ENCODE measurements around the gene PPP3R1.
"Not testable (repeated sequence)": the region's sequence is repeated elsewhere in the genome, so short reads cannot be mapped to it uniquely, and the experiment has no call there.

Gene PPP3R1

GRCh38 chr2:68185541-68186164 is 66.7 kb downstream of the PPP3R1 start:
- no peak for DNase-seq

GRCh38 chr2:68182902-68183301 is 69.4 kb downstream of the PPP3R1 start:
- DNase-seq: no peak

DNA sequence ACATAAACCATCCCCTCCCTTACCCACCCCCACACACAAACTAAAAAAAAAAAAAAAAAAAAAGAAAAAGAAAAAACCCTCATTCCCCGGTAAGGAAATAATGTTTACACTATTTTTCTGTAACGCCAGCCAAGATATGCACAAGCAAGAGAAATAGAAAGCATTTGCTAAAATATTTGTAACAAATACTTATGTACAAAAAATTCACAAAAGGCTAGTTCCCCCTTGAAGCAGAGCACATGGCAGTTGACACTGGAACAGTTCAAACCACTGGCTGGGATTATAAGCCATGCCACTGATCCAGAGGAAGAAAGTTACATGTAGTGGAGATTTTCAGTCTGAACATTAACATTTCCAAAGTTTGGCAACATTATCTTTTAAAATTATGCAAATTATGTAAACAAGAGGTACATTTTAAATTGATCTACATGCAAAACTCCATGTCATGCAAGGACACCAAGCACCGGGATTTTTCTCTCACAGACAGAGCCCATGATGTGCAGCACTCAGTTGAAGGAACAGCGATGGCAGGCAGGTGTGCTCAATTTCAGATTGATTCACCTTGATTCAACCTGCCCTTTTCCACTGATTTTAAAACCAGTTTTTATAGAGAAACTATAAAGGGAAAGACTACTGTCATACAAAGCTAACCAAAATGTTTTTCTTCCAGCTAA is 73.2 kb downstream of the PPP3R1 start:
- DNase-seq: no peak

DNA sequence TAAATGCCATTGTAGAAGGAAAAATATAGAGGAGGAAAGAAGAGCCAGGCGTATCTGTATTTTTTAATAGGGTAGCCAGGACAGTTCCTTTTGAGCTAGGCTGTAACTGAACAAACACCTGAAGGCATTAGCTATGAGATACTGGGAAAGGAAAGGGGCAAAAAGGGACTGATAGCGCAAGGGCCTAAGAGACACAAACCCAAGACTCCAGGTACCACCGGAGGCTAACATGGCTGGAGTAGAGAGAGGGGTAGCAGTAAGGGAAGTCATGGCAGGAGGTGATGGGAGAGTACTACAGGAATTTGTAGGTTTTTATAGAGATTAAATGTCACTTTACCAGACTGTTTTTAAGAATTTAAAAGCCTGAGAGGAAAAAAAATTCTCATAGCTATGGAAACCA is 73.9 kb downstream of the PPP3R1 start:
- DNase-seq: no peak

DNA sequence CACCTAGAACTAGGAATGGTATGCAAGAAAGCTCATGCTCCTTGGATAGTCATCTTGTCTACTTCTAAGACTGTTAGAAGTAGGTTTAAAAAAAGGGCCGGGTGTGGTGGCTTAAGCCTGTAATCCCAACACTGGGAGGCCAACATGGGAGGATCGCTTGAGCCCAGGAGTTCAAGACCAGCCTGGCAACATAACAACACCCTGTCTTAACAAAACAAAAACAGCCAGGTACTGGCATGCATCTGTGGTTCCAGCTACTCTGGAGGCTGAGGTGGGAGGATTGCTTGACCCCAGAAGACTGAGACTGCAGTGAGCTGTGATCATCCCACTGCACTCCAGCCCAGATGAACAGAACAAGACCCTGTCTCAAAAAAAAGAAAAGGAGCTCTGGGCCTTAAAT is 74.8 kb downstream of the PPP3R1 start:
- no peak for DNase-seq

GRCh38 chr2:68176657-68177056 is 75.7 kb downstream of the PPP3R1 start:
- no peak for DNase-seq

DNA sequence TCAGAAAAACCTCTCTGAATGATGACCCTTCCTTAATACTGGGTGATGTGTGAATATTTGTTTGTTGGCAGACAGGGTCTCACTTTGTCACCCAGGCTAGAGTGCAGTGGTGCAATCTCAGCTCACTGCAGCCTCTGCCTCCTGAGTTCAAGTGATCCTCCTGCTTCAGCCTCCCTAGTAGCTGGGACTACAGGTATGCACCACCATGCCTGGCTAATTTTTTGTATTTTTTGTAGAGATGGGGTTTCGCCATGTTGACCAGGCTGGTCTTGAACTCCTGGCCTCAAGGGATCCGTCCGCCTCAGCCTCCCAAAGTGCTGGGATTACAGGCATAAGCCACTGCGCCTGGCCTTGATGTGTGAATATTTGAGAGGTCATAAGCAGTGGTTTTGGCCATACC is 77.1 kb downstream of the PPP3R1 start:
- DNase-seq: not testable (repeated sequence)

GRCh38 chr2:68172990-68173700 is 79.2 kb downstream of the PPP3R1 start:
- DNase-seq: no peak

DNA sequence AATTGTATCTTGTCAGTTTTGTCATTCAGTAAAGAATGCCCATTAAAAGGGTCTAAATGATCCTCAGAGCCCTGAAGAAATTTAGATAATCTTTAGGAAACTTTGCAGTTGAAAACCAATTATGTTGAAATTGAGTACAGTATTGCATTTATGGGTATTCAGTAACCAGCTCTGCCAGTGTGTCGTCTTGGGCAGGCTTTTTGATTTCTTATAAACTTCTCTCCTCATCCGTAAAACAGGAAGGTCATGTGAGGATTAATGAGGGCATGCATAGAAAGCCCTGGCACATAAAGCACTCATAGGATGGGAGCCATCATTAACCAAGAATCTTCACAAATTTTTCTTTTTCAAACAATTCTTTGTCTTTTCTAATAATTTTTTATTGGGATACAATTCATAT is 79.8 kb downstream of the PPP3R1 start:
- no peak for DNase-seq

GRCh38 chr2:68171684-68172083 is 80.6 kb downstream of the PPP3R1 start:
- no peak for DNase-seq

DNA sequence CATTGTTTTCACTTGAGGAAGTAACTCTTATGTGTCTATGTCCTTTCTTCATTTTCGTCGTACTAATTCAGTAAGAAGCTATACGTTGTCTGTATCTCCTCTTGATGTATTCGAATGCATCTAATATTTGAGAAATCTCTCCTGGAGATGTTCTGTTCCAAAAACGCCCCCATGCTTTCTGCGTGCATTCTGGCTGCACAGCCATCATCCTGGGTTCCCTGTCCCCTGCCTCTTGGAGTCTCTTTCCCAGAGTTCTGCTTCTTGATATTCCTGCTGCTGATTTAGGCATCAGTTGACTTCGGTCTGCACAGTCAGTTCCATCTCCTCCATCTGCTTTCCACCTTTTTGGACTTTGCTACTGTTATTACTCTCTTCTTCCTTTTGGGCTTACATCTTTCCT is 81.2 kb downstream of the PPP3R1 start:
- DNase-seq: no peak

DNA sequence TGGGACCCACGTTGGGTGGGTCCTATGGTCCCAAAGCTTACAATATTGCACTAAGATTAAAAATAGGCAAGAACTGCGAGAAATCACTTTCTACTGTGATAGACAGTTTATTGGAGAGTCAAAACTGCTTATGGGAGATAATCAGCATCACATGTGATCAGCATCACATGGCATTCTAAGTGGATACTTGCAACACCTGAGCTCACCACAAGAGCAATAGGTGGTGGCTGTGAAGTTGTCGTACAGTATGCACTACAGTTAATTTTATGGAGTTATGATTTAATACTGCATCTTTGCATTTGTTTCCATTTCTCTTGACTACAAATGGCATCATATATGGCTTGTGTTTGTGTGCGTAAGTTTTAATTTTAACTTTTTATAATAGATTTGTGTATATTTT is 83.0 kb downstream of the PPP3R1 start:
- DNase-seq: no peak

- no peak for DNase-seq
Measured at GRCh38 chr2:68167186-68167585, 85.1 kb downstream of the PPP3R1 start.

GRCh38 chr2:68163641-68164040 is 88.7 kb downstream of the PPP3R1 start:
- DNase-seq: no peak

DNA sequence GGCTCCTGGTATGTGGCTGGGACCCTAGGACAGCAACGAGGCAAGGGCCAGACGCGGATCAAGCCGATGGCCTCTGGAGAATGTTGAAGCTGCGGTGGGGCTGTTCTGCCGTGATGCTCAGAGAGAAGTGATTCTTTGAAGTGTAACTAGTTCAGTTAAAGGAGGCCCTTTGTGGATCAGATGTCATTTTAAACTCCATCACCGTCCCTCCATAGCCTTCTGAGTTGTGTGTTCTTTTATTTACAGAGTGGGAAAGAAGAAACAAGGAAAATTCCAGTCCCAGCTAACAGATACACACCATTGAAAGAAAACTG is 94.2 kb downstream of the PPP3R1 start:
- no peak for DNase-seq

DNA sequence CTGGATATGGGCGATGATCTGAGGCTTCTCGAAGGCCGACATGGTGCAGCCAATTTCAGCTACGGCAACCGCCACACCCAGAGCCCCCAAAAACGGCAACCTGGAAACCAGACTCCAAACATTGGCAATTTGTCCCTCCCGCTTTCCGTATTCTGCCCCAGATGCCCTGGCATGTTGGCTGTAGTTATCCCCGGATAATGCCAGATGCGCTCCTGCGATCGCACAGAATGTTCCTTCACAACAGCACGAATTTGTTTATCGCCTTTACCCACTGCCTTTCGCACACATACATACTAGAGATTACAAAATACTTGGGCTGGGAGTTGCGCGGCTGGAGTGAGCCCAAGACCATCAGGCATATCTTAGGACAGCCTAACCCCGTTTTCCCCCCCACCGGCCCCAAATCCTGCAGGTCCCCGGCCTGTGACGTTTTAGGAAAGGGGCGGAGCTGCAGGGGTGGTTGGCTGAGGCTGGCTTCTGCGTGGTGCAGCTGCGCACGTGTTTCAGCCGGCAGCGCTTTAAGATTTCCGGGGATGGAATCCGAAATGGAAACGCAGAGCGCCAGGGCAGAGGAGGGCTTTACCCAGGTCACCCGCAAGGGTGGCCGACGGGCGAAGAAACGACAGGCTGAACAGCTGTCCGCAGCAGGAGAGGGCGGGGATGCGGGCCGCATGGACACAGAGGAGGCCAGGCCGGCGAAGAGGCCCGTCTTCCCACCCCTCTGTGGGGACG is 94.8 kb downstream of the PPP3R1 start, which contains the start of gene PNO1:
TSS of gene PNO1 (plus strand) at position 487 of the 732 bp plus-strand sequence. CDS start at position 534, 47 bp downstream.
- peak; percentile 27 to 85 for DNase-seq

DNA sequence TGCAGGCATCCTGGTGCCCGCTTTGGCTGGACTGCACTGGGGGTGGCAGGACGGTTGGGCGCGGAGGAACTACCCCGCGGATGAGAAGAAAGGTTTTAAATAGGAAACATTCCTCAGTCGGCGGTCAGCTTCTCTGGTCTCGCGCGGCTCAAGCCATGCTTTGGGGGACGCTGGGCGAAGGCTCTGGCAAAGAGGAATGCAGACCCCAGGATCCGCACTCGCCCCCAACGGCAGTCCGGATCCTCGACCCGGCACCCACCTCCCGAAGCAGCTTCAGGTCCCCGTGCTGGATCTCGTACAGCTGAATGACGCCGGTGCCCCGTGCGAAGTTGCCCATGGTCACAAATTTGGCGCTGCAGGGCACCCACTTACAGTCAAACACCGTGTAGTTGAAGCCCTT is 95.3 kb downstream of the PPP3R1 start:
- no peak for DNase-seq

DNA sequence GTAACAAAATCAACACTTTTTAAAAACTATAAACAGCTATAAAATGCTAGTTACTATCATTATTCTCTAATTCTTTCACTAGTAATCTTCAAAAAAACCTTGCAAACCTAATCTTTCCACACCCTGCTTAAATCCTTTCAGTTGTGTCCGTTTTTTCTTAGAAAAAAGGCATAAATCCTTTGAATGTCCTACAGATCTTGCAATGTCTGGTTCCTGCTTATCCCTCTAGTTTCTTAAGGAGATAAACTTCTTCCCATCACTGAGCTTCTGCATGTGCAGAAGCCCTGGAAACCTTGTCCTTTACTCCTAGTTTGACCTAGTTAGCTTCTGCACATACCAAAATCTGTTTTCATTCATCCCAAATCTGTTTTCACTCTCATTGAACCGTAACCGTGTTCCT is 95.9 kb downstream of the PPP3R1 start:
- DNase-seq: no peak

DNA sequence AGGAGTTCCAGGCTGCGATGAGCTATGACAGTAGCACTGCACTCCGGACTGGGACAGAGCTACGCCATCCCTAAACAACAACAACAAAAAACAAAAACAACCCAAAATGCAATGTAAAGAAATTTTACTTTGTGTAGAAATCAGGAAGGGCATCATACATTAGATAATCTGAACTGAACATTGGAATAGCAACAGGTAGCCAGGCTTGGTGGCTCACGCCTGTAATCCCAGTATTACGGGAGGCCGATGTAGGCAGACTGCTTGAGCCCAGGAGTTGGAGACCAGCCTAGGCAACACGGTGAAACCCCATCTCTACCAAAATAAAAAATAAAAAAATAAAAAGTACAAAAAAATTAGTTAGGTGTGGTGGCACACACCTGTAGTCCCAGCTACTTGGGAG is 96.7 kb downstream of the PPP3R1 start:
- DNase-seq: no peak

GRCh38 chr2:68152681-68153347 is 99.5 kb downstream of the PPP3R1 start:
- no peak for DNase-seq

DNA sequence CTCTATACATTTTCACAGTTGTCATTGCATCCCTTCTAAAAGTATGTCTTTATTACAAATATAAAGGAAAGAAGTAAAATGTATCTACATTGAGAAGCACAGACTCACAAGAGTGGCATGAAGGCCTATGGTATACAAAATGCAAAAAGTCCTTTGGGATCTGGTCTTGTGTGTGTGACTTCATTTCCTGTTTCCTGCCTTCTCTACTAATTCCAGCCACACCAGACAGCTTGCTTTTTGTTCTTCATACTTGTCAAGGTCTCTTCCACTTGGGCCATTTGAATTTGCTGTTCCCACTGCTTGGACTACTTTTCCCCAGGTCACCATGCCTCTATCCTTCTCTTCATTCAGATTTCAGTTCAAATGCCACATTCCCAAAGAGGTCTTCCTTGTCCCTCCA is 101.3 kb downstream of the PPP3R1 start:
- DNase-seq: no peak

- DNase-seq: no peak
Measured at GRCh38 chr2:68141875-68142274, 110.5 kb downstream of the PPP3R1 start.
